ENCODE measurements around the gene ADCY6.
A peak's percentile ranks its signal among the peaks of the same experiment; 100 is the strongest.

ADCY6 gene

DNA sequence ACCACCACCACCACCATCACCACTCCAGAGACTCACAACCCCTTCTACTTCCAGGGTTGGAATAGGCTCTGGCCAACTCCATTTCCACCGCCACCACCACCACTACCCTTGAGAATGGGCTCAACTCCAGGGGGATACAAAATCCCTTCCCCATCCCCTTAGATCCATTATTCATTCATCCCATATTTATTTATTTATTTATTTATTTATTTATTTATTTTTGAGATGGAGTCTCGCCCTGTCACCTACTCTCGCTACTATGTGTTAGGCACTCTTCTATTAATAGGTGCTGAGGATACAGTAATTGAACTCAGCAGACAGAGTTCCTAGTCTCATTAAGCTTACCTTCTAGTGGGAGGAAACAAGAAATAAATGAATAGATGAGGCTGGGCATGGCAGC, 4.8 kb upstream of the ADCY6 start (continued):
- TF ChIP-seq, protein P1, sequence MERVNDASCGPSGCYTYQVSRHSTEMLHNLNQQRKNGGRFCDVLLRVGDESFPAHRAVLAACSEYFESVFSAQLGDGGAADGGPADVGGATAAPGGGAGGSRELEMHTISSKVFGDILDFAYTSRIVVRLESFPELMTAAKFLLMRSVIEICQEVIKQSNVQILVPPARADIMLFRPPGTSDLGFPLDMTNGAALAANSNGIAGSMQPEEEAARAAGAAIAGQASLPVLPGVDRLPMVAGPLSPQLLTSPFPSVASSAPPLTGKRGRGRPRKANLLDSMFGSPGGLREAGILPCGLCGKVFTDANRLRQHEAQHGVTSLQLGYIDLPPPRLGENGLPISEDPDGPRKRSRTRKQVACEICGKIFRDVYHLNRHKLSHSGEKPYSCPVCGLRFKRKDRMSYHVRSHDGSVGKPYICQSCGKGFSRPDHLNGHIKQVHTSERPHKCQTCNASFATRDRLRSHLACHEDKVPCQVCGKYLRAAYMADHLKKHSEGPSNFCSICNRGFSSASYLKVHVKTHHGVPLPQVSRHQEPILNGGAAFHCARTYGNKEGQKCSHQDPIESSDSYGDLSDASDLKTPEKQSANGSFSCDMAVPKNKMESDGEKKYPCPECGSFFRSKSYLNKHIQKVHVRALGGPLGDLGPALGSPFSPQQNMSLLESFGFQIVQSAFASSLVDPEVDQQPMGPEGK (CRISPR knock-in tag; IDR thresholded peaks at IDR 0.05; ENCODE audit: borderline replicate concordance): no peak

DNA sequence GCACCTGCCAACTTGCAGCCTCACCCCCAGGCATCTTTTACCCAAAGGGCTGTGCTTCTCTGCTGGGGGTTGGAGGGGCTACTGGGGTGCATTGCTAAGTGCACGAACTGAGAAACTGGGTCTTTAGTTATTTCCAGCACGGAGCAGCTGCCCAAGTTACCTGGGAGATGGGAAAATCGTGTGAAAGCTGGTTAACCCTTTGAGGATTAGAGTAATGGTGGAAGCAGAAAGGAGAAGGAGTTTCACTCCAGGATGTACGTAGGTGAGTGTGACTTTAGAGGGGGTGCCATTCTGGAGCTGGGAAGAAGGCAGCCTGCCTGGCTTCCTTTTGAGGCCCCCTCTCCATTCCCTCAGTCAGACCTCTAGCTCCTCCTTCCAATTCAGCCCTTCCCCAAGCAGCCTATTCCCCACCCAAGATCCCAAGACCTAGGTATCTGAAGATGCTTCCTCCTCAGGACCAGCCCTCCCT, 1.0 kb upstream of the ADCY6 start:
- ATAC-seq: no peak
- TF ChIP-seq ESRRG (CRISPR knock-in tag; IDR thresholded peaks at IDR 0.05) (no peak), GLIS3 (CRISPR knock-in tag; IDR thresholded peaks at IDR 0.05) (no peak), SNAI2 (CRISPR knock-in tag; IDR thresholded peaks at IDR 0.05) (no peak)

- ATAC-seq: peak; percentile 40
- no peak for TF ChIP-seq RARB (CRISPR knock-in tag; IDR thresholded peaks at IDR 0.05)
- no peak for TF ChIP-seq TCF4 (CRISPR knock-in tag; IDR thresholded peaks at IDR 0.05; ENCODE audit: borderline replicate concordance)
- TF ChIP-seq ZC3H10 (CRISPR knock-in tag; IDR thresholded peaks at IDR 0.05): no peak
- no peak for TF ChIP-seq PPARA (CRISPR knock-in tag; IDR thresholded peaks at IDR 0.05; ENCODE audit: borderline replicate concordance)
- TF ChIP-seq CSDC2 (CRISPR knock-in tag; IDR thresholded peaks at IDR 0.05): no peak
These were observed 400 bp downstream of the ADCY6 start for GRCh38 chr12:48788524-48788853.

GRCh38 chr12:48787791-48788523, 932 bp downstream of the ADCY6 start:
- peak; percentile 50 for ATAC-seq
- TF ChIP-seq ZFP3 (CRISPR knock-in tag; IDR thresholded peaks at IDR 0.05) (0 out of 2 replicates have a peak, but pooled peaks have one; percentile 35), CSDC2 (CRISPR knock-in tag; IDR thresholded peaks at IDR 0.05) (no peak), RARB (CRISPR knock-in tag; IDR thresholded peaks at IDR 0.05) (no peak), POU6F1 (CRISPR knock-in tag; IDR thresholded peaks at IDR 0.05; ENCODE audit: borderline replicate concordance, low read depth) (no peak), ZFP30 (CRISPR knock-in tag; IDR thresholded peaks at IDR 0.05) (no peak), BACH2 (CRISPR knock-in tag; IDR thresholded peaks at IDR 0.05; ENCODE audit: borderline replicate concordance) (no peak)
- TF ChIP-seq, protein P2, sequence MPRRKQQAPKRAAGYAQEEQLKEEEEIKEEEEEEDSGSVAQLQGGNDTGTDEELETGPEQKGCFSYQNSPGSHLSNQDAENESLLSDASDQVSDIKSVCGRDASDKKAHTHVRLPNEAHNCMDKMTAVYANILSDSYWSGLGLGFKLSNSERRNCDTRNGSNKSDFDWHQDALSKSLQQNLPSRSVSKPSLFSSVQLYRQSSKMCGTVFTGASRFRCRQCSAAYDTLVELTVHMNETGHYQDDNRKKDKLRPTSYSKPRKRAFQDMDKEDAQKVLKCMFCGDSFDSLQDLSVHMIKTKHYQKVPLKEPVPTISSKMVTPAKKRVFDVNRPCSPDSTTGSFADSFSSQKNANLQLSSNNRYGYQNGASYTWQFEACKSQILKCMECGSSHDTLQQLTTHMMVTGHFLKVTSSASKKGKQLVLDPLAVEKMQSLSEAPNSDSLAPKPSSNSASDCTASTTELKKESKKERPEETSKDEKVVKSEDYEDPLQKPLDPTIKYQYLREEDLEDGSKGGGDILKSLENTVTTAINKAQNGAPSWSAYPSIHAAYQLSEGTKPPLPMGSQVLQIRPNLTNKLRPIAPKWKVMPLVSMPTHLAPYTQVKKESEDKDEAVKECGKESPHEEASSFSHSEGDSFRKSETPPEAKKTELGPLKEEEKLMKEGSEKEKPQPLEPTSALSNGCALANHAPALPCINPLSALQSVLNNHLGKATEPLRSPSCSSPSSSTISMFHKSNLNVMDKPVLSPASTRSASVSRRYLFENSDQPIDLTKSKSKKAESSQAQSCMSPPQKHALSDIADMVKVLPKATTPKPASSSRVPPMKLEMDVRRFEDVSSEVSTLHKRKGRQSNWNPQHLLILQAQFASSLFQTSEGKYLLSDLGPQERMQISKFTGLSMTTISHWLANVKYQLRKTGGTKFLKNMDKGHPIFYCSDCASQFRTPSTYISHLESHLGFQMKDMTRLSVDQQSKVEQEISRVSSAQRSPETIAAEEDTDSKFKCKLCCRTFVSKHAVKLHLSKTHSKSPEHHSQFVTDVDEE (CRISPR knock-in tag; IDR thresholded peaks at IDR 0.05): no peak
- TF ChIP-seq, protein P3, sequence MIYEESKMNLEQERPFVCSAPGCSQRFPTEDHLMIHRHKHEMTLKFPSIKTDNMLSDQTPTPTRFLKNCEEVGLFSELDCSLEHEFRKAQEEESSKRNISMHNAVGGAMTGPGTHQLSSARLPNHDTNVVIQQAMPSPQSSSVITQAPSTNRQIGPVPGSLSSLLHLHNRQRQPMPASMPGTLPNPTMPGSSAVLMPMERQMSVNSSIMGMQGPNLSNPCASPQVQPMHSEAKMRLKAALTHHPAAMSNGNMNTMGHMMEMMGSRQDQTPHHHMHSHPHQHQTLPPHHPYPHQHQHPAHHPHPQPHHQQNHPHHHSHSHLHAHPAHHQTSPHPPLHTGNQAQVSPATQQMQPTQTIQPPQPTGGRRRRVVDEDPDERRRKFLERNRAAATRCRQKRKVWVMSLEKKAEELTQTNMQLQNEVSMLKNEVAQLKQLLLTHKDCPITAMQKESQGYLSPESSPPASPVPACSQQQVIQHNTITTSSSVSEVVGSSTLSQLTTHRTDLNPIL (CRISPR knock-in tag; IDR thresholded peaks at IDR 0.05; ENCODE audit: low read depth): no peak

GRCh38 chr12:48786591-48787544, 2.0 kb downstream of the ADCY6 start:
- TF ChIP-seq ESRRG (CRISPR knock-in tag; IDR thresholded peaks at IDR 0.05) (no peak), CSDC2 (CRISPR knock-in tag; IDR thresholded peaks at IDR 0.05) (no peak), TOX (CRISPR knock-in tag; IDR thresholded peaks at IDR 0.05; ENCODE audit: borderline replicate concordance) (no peak)
- ATAC-seq: no peak

Data from SK-N-SH treated with all-trans-retinoic acid at 6 μM for 48 hours (cell line).